Stomach (tissue), 4 donors: ENCODE measurements around the gene CLMP.

Experiments
- EP300 ChIP-seq: sonication (generic); formaldehyde crosslinking; IDR thresholded peaks from one replicate; pipeline ENCODE4 v1.6.1; 2017; ENCODE audit warnings: antibody characterized with exemption
- POLR2A ChIP-seq, 4 donors: fragments of 450-650 bp; IDR thresholded peaks; one replicate each; pipeline ENCODE4 v1.6.1; 2016; ENCODE audit warnings: antibody characterized with exemption in 4 of 4, control low read depth in 2 of 4, mild to moderate bottlenecking in 1 of 4, moderate library complexity in 1 of 4
- POLR2AphosphoS5 ChIP-seq, 3 donors: sonication (generic); formaldehyde crosslinking; IDR thresholded peaks; one replicate each; pipeline ENCODE4 v1.6.1; 2016; ENCODE audit warnings: antibody characterized with exemption in 3 of 3
- TF ChIP-seq, protein P1 (sequence below), 7 experiments: fragments of 450-650 bp in 4 of 7; fragments of 200-600 bp in 3 of 7; sonication (generic) in 3 of 7; IDR thresholded peaks; one replicate each; pipeline ENCODE4 v1.5.1; 2016 to 2019; ENCODE audit warnings: antibody characterized with exemption in 7 of 7, control low read depth in 2 of 7, mild to moderate bottlenecking in 1 of 7

DNA sequence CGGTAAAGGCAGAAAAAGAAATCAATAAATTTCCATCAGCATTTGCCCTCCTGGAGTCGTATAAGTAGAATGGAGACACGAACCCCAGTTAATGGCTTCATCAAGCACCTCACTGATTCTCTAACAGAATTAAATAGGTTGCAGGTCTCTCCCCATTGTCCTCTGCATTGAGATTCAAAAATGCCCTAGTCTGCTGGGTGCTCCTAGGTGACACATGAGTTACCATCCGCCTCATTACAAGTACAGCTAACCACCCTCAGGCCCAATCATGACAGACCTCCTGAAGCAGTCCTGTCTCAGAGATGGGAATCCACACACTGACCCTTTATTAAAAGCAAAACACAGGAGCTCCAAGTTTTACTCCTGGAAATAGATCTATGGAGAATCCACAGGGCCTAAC lies 164.5 kb downstream of the CLMP start:
- TF ChIP-seq, protein P1, sequence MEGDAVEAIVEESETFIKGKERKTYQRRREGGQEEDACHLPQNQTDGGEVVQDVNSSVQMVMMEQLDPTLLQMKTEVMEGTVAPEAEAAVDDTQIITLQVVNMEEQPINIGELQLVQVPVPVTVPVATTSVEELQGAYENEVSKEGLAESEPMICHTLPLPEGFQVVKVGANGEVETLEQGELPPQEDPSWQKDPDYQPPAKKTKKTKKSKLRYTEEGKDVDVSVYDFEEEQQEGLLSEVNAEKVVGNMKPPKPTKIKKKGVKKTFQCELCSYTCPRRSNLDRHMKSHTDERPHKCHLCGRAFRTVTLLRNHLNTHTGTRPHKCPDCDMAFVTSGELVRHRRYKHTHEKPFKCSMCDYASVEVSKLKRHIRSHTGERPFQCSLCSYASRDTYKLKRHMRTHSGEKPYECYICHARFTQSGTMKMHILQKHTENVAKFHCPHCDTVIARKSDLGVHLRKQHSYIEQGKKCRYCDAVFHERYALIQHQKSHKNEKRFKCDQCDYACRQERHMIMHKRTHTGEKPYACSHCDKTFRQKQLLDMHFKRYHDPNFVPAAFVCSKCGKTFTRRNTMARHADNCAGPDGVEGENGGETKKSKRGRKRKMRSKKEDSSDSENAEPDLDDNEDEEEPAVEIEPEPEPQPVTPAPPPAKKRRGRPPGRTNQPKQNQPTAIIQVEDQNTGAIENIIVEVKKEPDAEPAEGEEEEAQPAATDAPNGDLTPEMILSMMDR (IDR thresholded peaks at IDR 0.05), result no peak
- TF ChIP-seq POLR2AphosphoS5 (IDR thresholded peaks at IDR 0.05) (no peak), EP300 (no peak), POLR2A (IDR thresholded peaks at IDR 0.05) (no peak)
